Effector memory CD8-positive, alpha-beta T cell (primary cell): ENCODE results near the gene TUBAL3.

ENCODE experiments used
- ATAC-seq: fragments of 150-1000 bp; cut with Tn5 transposase; replicated peaks from 2 replicates; pipeline ENCODE4 v1.10.0; 2021; ENCODE audit warnings: mild to moderate bottlenecking, moderate library complexity
- DNase-seq, 3 experiments: peaks; one replicate each; pipeline ENCODE4 v3.0.0; 2021
- H3K27ac Mint-ChIP-seq, 2 donors: one replicate each; pipeline ENCODE4 v1.8.0; 2022; ENCODE audit warnings: mild to moderate bottlenecking in 2 of 2, mixed read lengths in 2 of 2, moderate library complexity in 2 of 2
- H3K27me3 Mint-ChIP-seq, 2 donors: one replicate each; pipeline ENCODE4 v1.8.0; 2022; ENCODE audit warnings: mixed read lengths in 2 of 2
- H3K36me3 Mint-ChIP-seq: one replicate; pipeline ENCODE4 v1.8.0; 2022; ENCODE audit warnings: mild to moderate bottlenecking, moderate library complexity, mixed read lengths; ENCODE audit not compliant: insufficient read depth
- H3K4me1 Mint-ChIP-seq, 2 donors: one replicate each; pipeline ENCODE4 v1.8.0; 2022; ENCODE audit warnings: low read depth in 2 of 2, mixed read lengths in 2 of 2
- H3K4me3 Mint-ChIP-seq, 2 donors: one replicate each; pipeline ENCODE4 v1.8.0; 2022; ENCODE audit warnings: mild to moderate bottlenecking in 2 of 2, mixed read lengths in 2 of 2, moderate library complexity in 2 of 2
- H3K9me3 Mint-ChIP-seq, 2 donors: one replicate each; pipeline ENCODE4 v1.8.0; 2022; ENCODE audit warnings: mixed read lengths in 2 of 2

Gene TUBAL3

DNA sequence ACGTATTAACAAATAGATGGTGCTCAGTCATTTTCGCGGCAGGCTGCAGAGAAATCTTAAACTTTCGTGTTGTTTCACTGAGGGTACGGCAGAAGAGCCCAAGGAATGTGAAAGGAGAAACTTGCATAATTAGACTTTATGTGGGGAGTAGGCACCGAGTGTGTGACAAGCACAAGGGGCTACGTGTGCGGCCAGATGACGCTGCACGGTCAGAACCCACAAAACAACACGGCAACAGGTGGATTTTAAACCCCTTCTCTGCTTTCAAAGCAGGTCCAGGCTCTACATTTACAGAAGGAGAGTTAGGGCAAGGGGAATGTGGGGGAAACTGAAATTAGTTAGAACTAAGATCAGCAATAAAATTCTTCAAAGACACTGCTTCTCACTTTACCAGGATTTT, 40.3 kb downstream of the TUBAL3 start:
- no peaks in the 10 kb centered on the region for H3K9me3 Mint-ChIP-seq
- H3K4me1 Mint-ChIP-seq, result no peaks in the 10 kb centered on the region
- H3K27ac Mint-ChIP-seq, result no peak overlapping the region
- H3K36me3 Mint-ChIP-seq, result no peaks in the 10 kb centered on the region
- no peak overlapping the region for H3K4me3 Mint-ChIP-seq
- DNase-seq, result no peak
- ATAC-seq, result no peak
- H3K27me3 Mint-ChIP-seq, result peaks cover 17 to 41% of the 10 kb centered on the region in 2 donors

DNA sequence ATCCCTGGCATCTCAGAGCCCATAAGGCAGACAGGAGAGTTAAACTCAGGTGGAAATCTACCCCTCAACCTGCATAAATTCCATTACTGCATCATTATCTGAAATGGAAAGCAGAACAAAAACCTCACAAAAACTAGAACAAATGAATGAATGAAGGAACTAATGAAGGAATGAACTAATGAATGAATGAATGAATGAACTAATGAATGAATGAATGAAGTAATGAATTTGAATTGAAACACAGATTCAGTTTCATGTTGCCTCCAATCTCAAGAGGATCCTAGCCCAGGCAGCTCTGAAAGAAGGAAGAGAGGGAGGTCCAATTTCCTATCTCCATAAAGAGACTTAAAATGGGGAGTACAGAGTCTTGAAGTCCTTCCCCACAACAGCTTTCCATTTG, 41.8 kb downstream of the TUBAL3 start:
- H3K9me3 Mint-ChIP-seq, result no peaks in the 10 kb centered on the region
- no peak for ATAC-seq

DNA sequence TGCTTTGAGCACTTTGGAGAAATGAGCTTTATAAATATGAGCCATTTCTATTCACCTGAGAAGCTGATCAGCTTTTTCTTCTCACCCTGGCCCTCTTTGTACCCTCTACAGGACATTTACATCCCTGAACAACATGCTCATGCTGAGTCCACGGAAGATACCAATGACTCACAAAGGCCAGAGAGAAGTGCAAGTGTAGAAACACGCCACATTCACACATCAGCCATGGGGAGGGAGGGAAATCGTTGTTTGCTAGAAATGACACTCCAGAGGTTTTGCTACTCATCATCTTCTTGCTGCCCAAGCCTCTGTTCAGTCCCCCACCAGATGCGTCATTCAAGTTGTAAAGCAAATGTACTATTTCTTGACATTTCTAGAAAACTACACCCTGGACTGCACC, 42.7 kb downstream of the TUBAL3 start:
- no peak overlapping the region for H3K4me3 Mint-ChIP-seq
- peaks cover 32 to 34% of the 10 kb centered on the region in 2 donors for H3K27me3 Mint-ChIP-seq
- no peak overlapping the region for H3K27ac Mint-ChIP-seq
- H3K36me3 Mint-ChIP-seq, result no peaks in the 10 kb centered on the region
- no peaks in the 10 kb centered on the region for H3K9me3 Mint-ChIP-seq
- ATAC-seq, result no peak
- no peaks in the 10 kb centered on the region for H3K4me1 Mint-ChIP-seq
- no peak for DNase-seq

More for the DNA sequence above, 41.8 kb downstream of the TUBAL3 start:
- Mint-ChIP-seq H3K27ac (no peak overlapping the region), H3K36me3 (no peaks in the 10 kb centered on the region), H3K4me1 (no peaks in the 10 kb centered on the region), H3K4me3 (no peak overlapping the region), H3K27me3 (peaks cover 24 to 41% of the 10 kb centered on the region in 2 donors)
- no peak for DNase-seq

- Mint-ChIP-seq H3K9me3 (no peaks in the 10 kb centered on the region), H3K4me3 (no peak overlapping the region), H3K4me1 (no peaks in the 10 kb centered on the region), H3K27ac (no peak overlapping the region), H3K36me3 (no peaks in the 10 kb centered on the region), H3K27me3 (peaks cover 45% of the 10 kb centered on the region in 2 donors)
- no peak for ATAC-seq
- DNase-seq, result no peak
Measured at GRCh38 chr10:5360318-5360915, 44.2 kb downstream of the TUBAL3 start.

GRCh38 chr10:5356302-5356763, 48.3 kb downstream of the TUBAL3 start:
- Mint-ChIP-seq H3K27ac (no peak overlapping the region), H3K4me1 (no peaks in the 10 kb centered on the region), H3K36me3 (no peaks in the 10 kb centered on the region), H3K4me3 (no peak overlapping the region), H3K27me3 (peaks cover 38 to 41% of the 10 kb centered on the region in 2 donors), H3K9me3 (no peaks in the 10 kb centered on the region)
- DNase-seq (no peak), ATAC-seq (no peak)

- no peak overlapping the region for H3K4me3 Mint-ChIP-seq
- ATAC-seq (no peak), DNase-seq (no peak)
- peaks cover 38 to 41% of the 10 kb centered on the region in 2 donors for H3K27me3 Mint-ChIP-seq
- H3K36me3 Mint-ChIP-seq, result no peaks in the 10 kb centered on the region
- no peaks in the 10 kb centered on the region for H3K4me1 Mint-ChIP-seq
- no peak overlapping the region for H3K27ac Mint-ChIP-seq
- H3K9me3 Mint-ChIP-seq, result no peaks in the 10 kb centered on the region
Measured at GRCh38 chr10:5355594-5356301, 48.9 kb downstream of the TUBAL3 start.

GRCh38 chr10:5354068-5354467, 50.6 kb downstream of the TUBAL3 start:
- H3K4me1 Mint-ChIP-seq, result no peaks in the 10 kb centered on the region
- H3K27me3 Mint-ChIP-seq, result peaks cover 38 to 52% of the 10 kb centered on the region in 2 donors
- H3K36me3 Mint-ChIP-seq, result no peaks in the 10 kb centered on the region
- no peak for ATAC-seq
- no peak overlapping the region for H3K4me3 Mint-ChIP-seq
- H3K9me3 Mint-ChIP-seq, result no peaks in the 10 kb centered on the region
- no peak for DNase-seq
- no peak overlapping the region for H3K27ac Mint-ChIP-seq

GRCh38 chr10:5349362-5349761, 55.3 kb downstream of the TUBAL3 start:
- Mint-ChIP-seq H3K9me3 (no peaks in the 10 kb centered on the region), H3K36me3 (no peaks in the 10 kb centered on the region), H3K4me1 (no peaks in the 10 kb centered on the region), H3K27ac (no peak overlapping the region), H3K4me3 (no peak overlapping the region), H3K27me3 (peaks cover under 1 to 33% of the 10 kb centered on the region in 2 donors)
- DNase-seq (no peak), ATAC-seq (no peak)

DNA sequence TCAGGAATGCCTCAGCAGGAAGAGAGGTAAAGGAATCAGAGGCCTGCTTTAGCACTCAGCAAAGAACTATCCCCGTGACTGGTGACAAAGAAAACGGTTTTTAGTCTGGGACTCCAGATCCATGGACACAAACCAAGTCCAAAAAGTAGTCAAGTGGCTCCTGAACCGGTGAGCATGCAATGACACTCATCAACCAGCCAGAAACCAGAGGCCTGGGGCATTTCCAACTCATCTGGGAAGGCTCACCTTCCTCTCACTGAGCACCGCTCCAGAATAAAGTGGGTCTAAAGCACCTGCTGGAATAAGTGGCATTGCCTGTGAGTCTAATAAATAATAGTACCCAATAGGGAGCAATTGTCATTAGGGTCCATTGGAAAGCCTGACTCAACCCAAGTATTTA, 57.7 kb downstream of the TUBAL3 start:
- Mint-ChIP-seq H3K27me3 (peaks cover 0 to 17% of the 10 kb centered on the region in 2 donors), H3K4me3 (no peak overlapping the region), H3K4me1 (no peaks in the 10 kb centered on the region), H3K9me3 (no peaks in the 10 kb centered on the region), H3K27ac (no peak overlapping the region), H3K36me3 (no peaks in the 10 kb centered on the region)
- DNase-seq (no peak), ATAC-seq (no peak)

DNA sequence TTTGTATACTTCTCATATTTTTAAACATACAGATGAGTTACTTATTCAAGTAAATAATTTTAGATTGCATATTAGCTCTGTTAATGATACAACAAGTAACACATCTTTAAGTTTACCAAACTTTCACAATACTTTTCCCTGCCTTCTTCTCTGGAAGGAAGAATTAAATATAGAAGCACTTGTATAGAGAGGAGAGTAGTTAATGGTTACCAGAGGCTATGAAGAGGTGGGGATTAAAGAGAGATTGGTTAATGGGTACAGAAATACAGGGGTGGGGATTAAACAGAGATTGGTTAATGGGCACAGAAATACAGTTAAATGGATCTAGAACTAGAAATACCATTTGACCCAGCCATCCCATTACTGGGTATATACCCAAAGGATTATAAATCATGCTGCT, 59.9 kb downstream of the TUBAL3 start:
- ATAC-seq, result no peak
- DNase-seq, result no peak
- Mint-ChIP-seq H3K27ac (no peak overlapping the region), H3K4me1 (no peaks in the 10 kb centered on the region), H3K4me3 (no peak overlapping the region), H3K27me3 (peaks cover 0 to 8% of the 10 kb centered on the region in 2 donors), H3K36me3 (no peaks in the 10 kb centered on the region), H3K9me3 (no peaks in the 10 kb centered on the region)

DNA sequence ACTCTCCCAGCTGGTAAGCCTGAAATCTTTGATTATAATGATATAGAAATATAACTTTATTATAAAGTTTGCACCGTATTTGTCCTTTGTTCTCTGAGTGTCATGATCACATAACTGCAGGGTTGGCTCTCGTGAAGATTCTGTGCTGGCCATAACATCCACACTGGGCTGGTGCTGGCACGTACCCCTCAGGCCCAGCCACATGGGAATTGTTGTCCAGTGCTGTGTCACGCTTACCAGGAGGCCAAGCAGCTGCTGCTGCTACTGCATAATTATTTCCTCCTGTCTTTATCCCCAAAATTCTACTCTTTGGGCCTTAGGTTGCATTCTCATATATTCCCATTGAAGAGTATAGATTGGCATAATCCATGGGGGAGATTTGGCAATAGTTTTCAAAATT, 60.6 kb downstream of the TUBAL3 start:
- no peak for DNase-seq
- Mint-ChIP-seq H3K36me3 (no peaks in the 10 kb centered on the region), H3K4me1 (no peaks in the 10 kb centered on the region), H3K27ac (no peak overlapping the region), H3K27me3 (peaks cover 0 to under 1% of the 10 kb centered on the region in 2 donors), H3K9me3 (no peaks in the 10 kb centered on the region), H3K4me3 (no peak overlapping the region)
- ATAC-seq, result no peak

- no peaks in the 10 kb centered on the region for H3K36me3 Mint-ChIP-seq
- H3K27ac Mint-ChIP-seq, result no peak overlapping the region
- no peak overlapping the region for H3K4me3 Mint-ChIP-seq
- H3K9me3 Mint-ChIP-seq, result no peaks in the 10 kb centered on the region
- DNase-seq, result no peak
- no peaks in the 10 kb centered on the region for H3K4me1 Mint-ChIP-seq
- no peak for ATAC-seq
- peaks cover 0 to under 1% of the 10 kb centered on the region in 2 donors for H3K27me3 Mint-ChIP-seq
Measured at GRCh38 chr10:5343561-5343960, 61.1 kb downstream of the TUBAL3 start.
